Fibroblast of lung (primary cell): ENCODE measurements around the gene AOC1. TPM values are rescaled to one million over a fixed set of nuclear protein-coding genes. Genes with fewer than 3 reads are reported as not detected.

Source experiments
- DNase-seq, 2 donors: peaks; one replicate each; pipeline versions ENCODE4 v3.0.0 to v3.0.0-alpha.2; 2010; ENCODE audit warnings: low read depth in 2 of 2
- H2AFZ ChIP-seq: 2 replicates; pipeline ENCODE4 v1.5.1; 2012; ENCODE audit warnings: low read length, control low read depth, inconsistent platforms
- H3K27ac ChIP-seq: 2 replicates; pipeline ENCODE4 v1.5.1; 2011; ENCODE audit warnings: low read length, control low read depth; ENCODE audit not compliant: insufficient read depth
- H3K27me3 ChIP-seq: 2 replicates; pipeline ENCODE4 v1.5.1; 2011; ENCODE audit warnings: mild to moderate bottlenecking, low read length; ENCODE audit not compliant: control insufficient read depth, insufficient read depth
- H3K36me3 ChIP-seq: 2 replicates; pipeline ENCODE4 v1.5.1; 2011; ENCODE audit warnings: low read length; ENCODE audit not compliant: control insufficient read depth, insufficient read depth
- H3K4me1 ChIP-seq: 2 replicates; pipeline ENCODE4 v1.5.1; 2011; ENCODE audit warnings: low read length; ENCODE audit not compliant: control insufficient read depth, insufficient read depth; ENCODE audit errors: extremely low read depth
- H3K4me2 ChIP-seq: 2 replicates; pipeline ENCODE4 v1.5.1; 2011; ENCODE audit warnings: low read length, control low read depth; ENCODE audit not compliant: insufficient read depth; ENCODE audit errors: extremely low read depth
- H3K4me3 ChIP-seq, 4 experiments: fragments of 200-600 bp in 1 of 4; sonication (generic) in 1 of 4; replicated peaks in 1 of 4; 2 replicates each; pipeline ENCODE4 v1.5.1; 2011 to 2016; ENCODE audit warnings: low read length in 4 of 4, low read depth in 3 of 4, mild to moderate bottlenecking in 3 of 4, control low read depth in 2 of 4, inconsistent platforms in 1 of 4, mixed read lengths in 1 of 4; ENCODE audit not compliant: insufficient read depth in 1 of 4; ENCODE audit errors: control extremely low read depth in 1 of 4
- H3K79me2 ChIP-seq: 2 replicates; pipeline ENCODE4 v1.5.1; 2012; ENCODE audit warnings: mild to moderate bottlenecking, low read length, inconsistent platforms; ENCODE audit not compliant: control insufficient read depth, insufficient read depth
- H3K9ac ChIP-seq: 2 replicates; pipeline ENCODE4 v1.5.1; 2011; ENCODE audit warnings: mild to moderate bottlenecking, low read length, control low read depth; ENCODE audit not compliant: insufficient read depth
- H3K9me3 ChIP-seq: 2 replicates; pipeline ENCODE4 v1.5.1; 2012; ENCODE audit warnings: low read depth, low read length; ENCODE audit not compliant: control insufficient read depth, insufficient read depth
- H4K20me1 ChIP-seq: 2 replicates; pipeline ENCODE4 v1.5.1; 2011; ENCODE audit warnings: low read length; ENCODE audit not compliant: control insufficient read depth, insufficient read depth; ENCODE audit errors: extremely low read depth
- EZH2 ChIP-seq: IDR thresholded peaks from 2 replicates; pipeline ENCODE4 v1.5.1; 2012; ENCODE audit warnings: low read length, control low read depth, mild to moderate bottlenecking; ENCODE audit errors: missing control alignments
- polyA plus RNA-seq, 2 donors: library from polyadenylated mRNA; depleted of rRNA in 1 of 2; stranded (reverse) in 1 of 2; unstranded in 1 of 2; fragments of >200 nt; gene quantifications; 2 replicates each; pipeline ENCODE4 v1.2.1, GENCODE V29; 2011 to 2012; ENCODE audit warnings: missing spikeins in 1 of 2
- total RNA-seq: library from RNA; depleted of rRNA; stranded (reverse); fragments of >200 nt; gene quantifications from 2 replicates; pipeline ENCODE4 v1.2.1, GENCODE V29; 2014
- TF ChIP-seq, protein P1 (sequence below), 2 donors: IDR thresholded peaks in 1 of 2; conservative IDR thresholded peaks in 1 of 2; 1 replicate in 1 of 2; 2 replicates in 1 of 2; pipeline ENCODE4 v1.5.1; 2011 to 2012; ENCODE audit warnings: low read length in 2 of 2, control low read depth in 1 of 2, inconsistent platforms in 1 of 2, low read depth in 1 of 2, mild to moderate bottlenecking in 1 of 2

Gene AOC1
- total and polyA plus RNA-seq, 2 donors (not counting 1 experiment from before 2014, with no cell fraction given) = not detected

DNA sequence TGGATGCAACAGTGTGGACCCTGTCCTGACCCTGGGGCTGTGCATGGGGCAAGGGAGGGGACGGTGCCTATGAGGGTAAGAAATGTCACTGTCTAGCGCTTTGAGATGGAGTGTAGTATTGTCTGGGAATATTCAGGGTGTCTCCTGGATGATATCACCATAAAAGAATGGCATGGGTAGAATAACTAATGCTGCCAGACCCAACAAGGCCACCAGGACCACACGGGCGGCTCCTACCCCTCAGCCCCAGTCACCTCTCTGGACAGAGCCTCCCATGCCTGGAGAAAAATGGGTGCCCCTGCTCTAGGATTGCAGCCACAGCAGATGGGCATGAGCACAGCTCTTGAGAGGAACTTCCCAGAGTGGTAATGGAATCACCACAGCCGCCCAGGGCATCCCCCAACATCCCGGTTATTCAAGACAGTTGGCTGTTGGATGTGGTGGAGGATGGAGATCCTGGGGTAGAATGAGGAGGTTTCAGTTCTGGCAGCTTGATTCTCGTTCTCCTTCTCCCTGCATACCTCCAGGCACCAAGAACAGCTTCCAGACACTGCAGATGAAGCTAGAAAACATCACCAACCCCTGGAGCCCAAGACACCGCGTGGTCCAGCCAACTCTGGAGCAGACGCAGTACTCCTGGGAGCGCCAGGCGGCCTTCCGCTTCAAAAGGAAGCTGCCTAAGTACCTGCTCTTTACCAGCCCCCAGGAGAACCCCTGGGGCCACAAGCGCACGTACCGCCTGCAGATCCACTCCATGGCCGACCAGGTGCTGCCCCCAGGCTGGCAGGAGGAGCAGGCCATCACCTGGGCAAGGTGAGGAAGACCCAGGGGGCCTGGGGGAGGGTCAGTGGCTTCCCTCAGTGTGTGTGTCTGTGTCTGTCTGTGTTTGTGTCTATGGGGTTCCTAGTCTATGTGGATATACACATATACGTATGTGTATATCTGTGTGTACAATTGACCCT is 6.2 kb downstream of the AOC1 start:
- Histone ChIP-seq H3K9ac (no peak overlapping the region), H3K4me3 (no peak overlapping the region), H3K79me2 (no peaks in the 10 kb centered on the region), H3K27ac (no peak overlapping the region), H3K4me2 (no peak overlapping the region), H3K4me1 (no peaks in the 10 kb centered on the region), H2AFZ (no peak overlapping the region), H3K27me3 (no peaks in the 10 kb centered on the region), H3K9me3 (no peaks in the 10 kb centered on the region), H3K36me3 (no peaks in the 10 kb centered on the region), H4K20me1 (no peaks in the 10 kb centered on the region)
- DNase-seq = no peak
- no peak for TF ChIP-seq EZH2
- TF ChIP-seq, protein P1, sequence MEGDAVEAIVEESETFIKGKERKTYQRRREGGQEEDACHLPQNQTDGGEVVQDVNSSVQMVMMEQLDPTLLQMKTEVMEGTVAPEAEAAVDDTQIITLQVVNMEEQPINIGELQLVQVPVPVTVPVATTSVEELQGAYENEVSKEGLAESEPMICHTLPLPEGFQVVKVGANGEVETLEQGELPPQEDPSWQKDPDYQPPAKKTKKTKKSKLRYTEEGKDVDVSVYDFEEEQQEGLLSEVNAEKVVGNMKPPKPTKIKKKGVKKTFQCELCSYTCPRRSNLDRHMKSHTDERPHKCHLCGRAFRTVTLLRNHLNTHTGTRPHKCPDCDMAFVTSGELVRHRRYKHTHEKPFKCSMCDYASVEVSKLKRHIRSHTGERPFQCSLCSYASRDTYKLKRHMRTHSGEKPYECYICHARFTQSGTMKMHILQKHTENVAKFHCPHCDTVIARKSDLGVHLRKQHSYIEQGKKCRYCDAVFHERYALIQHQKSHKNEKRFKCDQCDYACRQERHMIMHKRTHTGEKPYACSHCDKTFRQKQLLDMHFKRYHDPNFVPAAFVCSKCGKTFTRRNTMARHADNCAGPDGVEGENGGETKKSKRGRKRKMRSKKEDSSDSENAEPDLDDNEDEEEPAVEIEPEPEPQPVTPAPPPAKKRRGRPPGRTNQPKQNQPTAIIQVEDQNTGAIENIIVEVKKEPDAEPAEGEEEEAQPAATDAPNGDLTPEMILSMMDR (conservative IDR thresholded peaks at IDR 0.05 in 1 of 2, IDR thresholded peaks at IDR 0.05 in 1 of 2; ENCODE audit: low read depth in 1 of 2, low read length in 2 of 2) = no peak

DNA sequence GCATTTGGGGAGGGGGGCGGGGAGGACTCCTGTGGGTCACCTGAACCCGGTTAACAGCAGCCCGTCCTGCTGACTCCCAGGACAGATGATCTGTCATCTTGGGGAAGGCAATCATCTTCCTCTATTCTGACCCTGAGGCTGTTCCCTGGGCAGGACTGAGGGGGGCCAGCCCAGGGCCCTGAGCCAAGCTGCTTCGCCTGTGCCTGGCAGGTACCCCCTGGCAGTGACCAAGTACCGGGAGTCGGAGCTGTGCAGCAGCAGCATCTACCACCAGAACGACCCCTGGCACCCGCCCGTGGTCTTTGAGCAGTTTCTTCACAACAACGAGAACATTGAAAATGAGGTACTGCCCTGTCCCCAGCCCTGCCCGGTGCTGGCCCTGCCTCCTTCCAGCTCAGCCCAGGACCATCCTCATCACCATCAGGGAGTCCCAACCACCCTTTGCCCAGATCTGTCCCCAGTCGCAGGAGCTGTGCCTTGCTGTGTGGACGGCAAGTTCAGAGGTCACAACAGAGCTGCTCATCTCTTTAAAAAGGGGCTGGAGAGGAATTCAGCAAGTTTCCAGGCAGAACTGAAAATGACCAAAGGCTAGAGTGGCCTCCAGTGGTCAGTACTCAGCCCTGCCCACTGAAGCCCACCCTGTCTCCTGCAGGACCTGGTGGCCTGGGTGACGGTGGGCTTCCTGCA is 8.1 kb downstream of the AOC1 start:
- no peaks in the 10 kb centered on the region for H3K9me3 ChIP-seq
- H3K27ac ChIP-seq = no peak overlapping the region
- TF ChIP-seq, protein P1 (conservative IDR thresholded peaks at IDR 0.05 in 1 of 2, IDR thresholded peaks at IDR 0.05 in 1 of 2; ENCODE audit: low read depth in 1 of 2, low read length in 2 of 2) = no peak
- no peak for TF ChIP-seq EZH2
- H2AFZ ChIP-seq = no peak overlapping the region
- H3K4me3 ChIP-seq = no peak overlapping the region
- no peaks in the 10 kb centered on the region for H3K79me2 ChIP-seq
- no peak for DNase-seq
- no peaks in the 10 kb centered on the region for H3K36me3 ChIP-seq
- H3K4me1 ChIP-seq = no peaks in the 10 kb centered on the region
- H3K9ac ChIP-seq = no peak overlapping the region
- H3K27me3 ChIP-seq = no peaks in the 10 kb centered on the region
- no peaks in the 10 kb centered on the region for H4K20me1 ChIP-seq
- no peak overlapping the region for H3K4me2 ChIP-seq

DNA sequence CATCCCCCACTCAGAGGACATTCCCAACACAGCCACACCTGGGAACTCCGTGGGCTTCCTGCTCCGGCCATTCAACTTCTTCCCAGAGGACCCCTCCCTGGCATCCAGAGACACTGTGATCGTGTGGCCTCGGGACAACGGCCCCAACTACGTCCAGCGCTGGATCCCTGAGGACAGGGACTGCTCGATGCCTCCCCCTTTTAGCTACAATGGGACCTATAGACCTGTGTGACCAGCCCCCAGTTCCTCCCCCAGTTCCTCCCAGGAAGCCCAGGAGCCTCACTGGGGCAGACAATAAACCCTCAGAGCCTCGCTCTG is 8.6 kb downstream of the AOC1 start:
- no peaks in the 10 kb centered on the region for H3K36me3 ChIP-seq
- no peak overlapping the region for H3K4me2 ChIP-seq
- no peak overlapping the region for H3K9ac ChIP-seq
- no peak overlapping the region for H2AFZ ChIP-seq
- no peaks in the 10 kb centered on the region for H3K27me3 ChIP-seq
- no peak overlapping the region for H3K4me3 ChIP-seq
- H3K79me2 ChIP-seq = no peaks in the 10 kb centered on the region
- no peak overlapping the region for H3K27ac ChIP-seq
- TF ChIP-seq, protein P1 (conservative IDR thresholded peaks at IDR 0.05 in 1 of 2, IDR thresholded peaks at IDR 0.05 in 1 of 2; ENCODE audit: low read depth in 1 of 2, low read length in 2 of 2) = no peak
- no peak for TF ChIP-seq EZH2
- no peaks in the 10 kb centered on the region for H4K20me1 ChIP-seq
- DNase-seq = no peak
- H3K9me3 ChIP-seq = no peaks in the 10 kb centered on the region
- H3K4me1 ChIP-seq = no peaks in the 10 kb centered on the region
